ENCODE measurements around the gene CHD5.
"Not testable (repeated sequence)": the region's sequence is repeated elsewhere in the genome, so short reads cannot be mapped to it uniquely, and the experiment has no call there.

The CHD5 gene

GRCh38 chr1:6180268-6180706 is at the start of gene CHD5:
Gene CHD5 (minus strand): TSS chr1:6180321. CDS start chr1:6180023, 298 bp downstream.
- DNase-seq, result no peak

GRCh38 chr1:6225651-6226050 is 45.5 kb upstream of the CHD5 start:
- DNase-seq, result no peak

GRCh38 chr1:6224718-6225117 is 44.6 kb upstream of the CHD5 start:
- no peak for DNase-seq

- DNase-seq, result no peak
Observed at GRCh38 chr1:6223617-6224016, 43.5 kb upstream of the CHD5 start.

- no peak for DNase-seq
Observed at GRCh38 chr1:6222636-6223035, 42.5 kb upstream of the CHD5 start.

- DNase-seq, result no peak
Observed at GRCh38 chr1:6221210-6221784, 41.2 kb upstream of the CHD5 start.

- no peak for DNase-seq
Observed at GRCh38 chr1:6220236-6220635, 40.1 kb upstream of the CHD5 start.

GRCh38 chr1:6219641-6220040 is 39.5 kb upstream of the CHD5 start:
- DNase-seq, result not testable (repeated sequence)

- no peak for DNase-seq
Observed at GRCh38 chr1:6218375-6219164, 38.4 kb upstream of the CHD5 start.

- DNase-seq, result no peak
Observed at GRCh38 chr1:6212193-6212959, 32.3 kb upstream of the CHD5 start.

GRCh38 chr1:6211731-6212130 is 31.6 kb upstream of the CHD5 start:
- no peak for DNase-seq

GRCh38 chr1:6210591-6211355 is 30.7 kb upstream of the CHD5 start:
- DNase-seq, result no peak

- DNase-seq, result no peak
Observed at GRCh38 chr1:6209661-6210580, 29.8 kb upstream of the CHD5 start.

- no peak for DNase-seq
Observed at GRCh38 chr1:6208723-6209660, 28.9 kb upstream of the CHD5 start.

GRCh38 chr1:6207921-6208320 is 27.8 kb upstream of the CHD5 start:
- no peak for DNase-seq

GRCh38 chr1:6207075-6207885 is 27.2 kb upstream of the CHD5 start:
- DNase-seq, result no peak

GRCh38 chr1:6206520-6206855 is 26.4 kb upstream of the CHD5 start:
- no peak for DNase-seq

- DNase-seq, result no peak
Observed at GRCh38 chr1:6205849-6206519, 25.9 kb upstream of the CHD5 start, which contains the start of gene RNF207. Gene RNF207 (plus strand): TSS chr1:6206119. CDS start chr1:6206536, 417 bp downstream.

- DNase-seq, result no peak
Observed at GRCh38 chr1:6202256-6202655, 22.1 kb upstream of the CHD5 start.
